Left lung (tissue), 10 donors: ENCODE results near the gene SLC23A1. TPM values are rescaled to one million over a fixed set of nuclear protein-coding genes. Genes with fewer than 3 reads are reported as not detected.

Experiments used
- ATAC-seq: fragments of 200-7000 bp; cut with Tn5 transposase; one replicate; pipeline ENCODE4 v1.9.1; 2020; ENCODE audit warnings: moderate library complexity
- DNase-seq, 4 donors: peaks; one replicate each; pipeline ENCODE4 v3.0.0-alpha.2; 2013 to 2020
- H3K27ac ChIP-seq, 2 donors: fragments of 200-600 bp; sonication (generic) in 1 of 2; one replicate each; pipeline versions ENCODE4 v1.5.0 to v1.8.0; 2020 to 2021
- H3K27me3 ChIP-seq, 2 donors: fragments of 200-600 bp; sonication (generic) in 1 of 2; one replicate each; pipeline versions ENCODE4 v1.5.0 to v1.8.0; 2020 to 2021
- H3K36me3 ChIP-seq, 2 donors: fragments of 200-600 bp; sonication (generic) in 1 of 2; one replicate each; pipeline versions ENCODE4 v1.5.0 to v1.8.0; 2020 to 2021
- H3K4me1 ChIP-seq, 2 donors: fragments of 200-600 bp; one replicate each; pipeline ENCODE4 v1.8.0; 2021
- H3K4me3 ChIP-seq, 2 donors: fragments of 200-600 bp; sonication (generic) in 1 of 2; one replicate each; pipeline versions ENCODE4 v1.5.0 to v1.8.0; 2020 to 2021; ENCODE audit warnings: mild to moderate bottlenecking in 1 of 2
- H3K9me3 ChIP-seq, 2 donors: fragments of 200-600 bp; sonication (generic) in 1 of 2; one replicate each; pipeline versions ENCODE4 v1.5.0 to v1.8.0; 2020 to 2021
- intact Hi-C, 2 donors: fragments of 100-400 bp; cut with DNase I; formaldehyde crosslinking; loops; one replicate each; pipeline versions ENCODE4 v1.11.2 to v1.14.2; 2022
- polyA plus RNA-seq, 6 donors: library from polyadenylated mRNA; unstranded; fragments of 120-200 nt; gene quantifications; one replicate each; pipeline ENCODE4 v1.2.1, GENCODE V29; 2013; ENCODE audit not compliant: insufficient read length in 6 of 6
- total RNA-seq, 2 donors: library from RNA; stranded (reverse); fragmentation: NEBNext Ultra II Directional; extraction: Animal tissue kit (Norgen Biotek cat#: 25700); gene quantifications; one replicate each; pipeline ENCODE4 v1.2.1, GENCODE V29; 2021
- TF ChIP-seq, protein P1 (sequence below), 2 donors: fragments of 200-600 bp; sonication (generic) in 1 of 2; IDR thresholded peaks; one replicate each; pipeline versions ENCODE4 v1.5.0 to v1.8.0; 2021; ENCODE audit warnings: antibody characterized with exemption in 2 of 2
- donor health status: DM: no; HTN: yes; CAD: no.
- donor health status: DM: no; HTN: no; CAD: no.

Gene SLC23A1
- total and polyA plus RNA-seq, 8 donors = 0.70 to 2.2 (median 1.5) TPM; not detected in 1

DNA sequence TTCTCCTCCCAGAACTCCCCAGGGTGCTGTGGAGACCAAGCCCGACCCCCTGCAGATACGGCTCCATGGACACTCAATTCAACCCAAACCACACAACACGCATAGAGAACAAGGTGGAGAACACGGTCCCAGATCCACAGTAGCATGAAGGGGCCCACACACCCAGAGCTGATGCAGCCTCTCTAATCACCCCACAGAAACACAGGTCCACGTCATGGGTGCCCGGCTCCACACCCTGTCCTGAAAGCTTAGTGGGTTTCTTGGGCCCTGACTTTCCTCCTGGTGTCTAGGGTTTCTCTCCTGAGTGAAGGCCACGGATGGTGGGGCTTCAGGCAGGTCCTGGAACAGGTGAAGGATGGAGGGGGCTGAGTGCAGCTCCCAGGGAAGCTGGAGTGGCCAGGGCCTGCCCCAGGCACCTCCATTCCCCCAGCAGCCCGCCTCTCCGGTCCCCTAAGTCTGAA lies 1.5 kb upstream of the SLC23A1 start:
- H3K27me3 ChIP-seq = no peaks in the 10 kb centered on the region
- H3K36me3 ChIP-seq = no peaks in the 10 kb centered on the region
- ATAC-seq = no peak
- DNase-seq = no peak
- intact Hi-C loops = no loop called here
- peaks cover 0 to 35% of the 10 kb centered on the region in 2 donors for H3K4me1 ChIP-seq
- H3K27ac ChIP-seq = peak overlapping the region; percentile 22 to 67
- H3K9me3 ChIP-seq = no peaks in the 10 kb centered on the region
- peak overlapping the region in 1 of 2 donors; percentile 32 for H3K4me3 ChIP-seq
- TF ChIP-seq, protein P1, sequence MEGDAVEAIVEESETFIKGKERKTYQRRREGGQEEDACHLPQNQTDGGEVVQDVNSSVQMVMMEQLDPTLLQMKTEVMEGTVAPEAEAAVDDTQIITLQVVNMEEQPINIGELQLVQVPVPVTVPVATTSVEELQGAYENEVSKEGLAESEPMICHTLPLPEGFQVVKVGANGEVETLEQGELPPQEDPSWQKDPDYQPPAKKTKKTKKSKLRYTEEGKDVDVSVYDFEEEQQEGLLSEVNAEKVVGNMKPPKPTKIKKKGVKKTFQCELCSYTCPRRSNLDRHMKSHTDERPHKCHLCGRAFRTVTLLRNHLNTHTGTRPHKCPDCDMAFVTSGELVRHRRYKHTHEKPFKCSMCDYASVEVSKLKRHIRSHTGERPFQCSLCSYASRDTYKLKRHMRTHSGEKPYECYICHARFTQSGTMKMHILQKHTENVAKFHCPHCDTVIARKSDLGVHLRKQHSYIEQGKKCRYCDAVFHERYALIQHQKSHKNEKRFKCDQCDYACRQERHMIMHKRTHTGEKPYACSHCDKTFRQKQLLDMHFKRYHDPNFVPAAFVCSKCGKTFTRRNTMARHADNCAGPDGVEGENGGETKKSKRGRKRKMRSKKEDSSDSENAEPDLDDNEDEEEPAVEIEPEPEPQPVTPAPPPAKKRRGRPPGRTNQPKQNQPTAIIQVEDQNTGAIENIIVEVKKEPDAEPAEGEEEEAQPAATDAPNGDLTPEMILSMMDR (IDR thresholded peaks at IDR 0.05) = no peak

DNA sequence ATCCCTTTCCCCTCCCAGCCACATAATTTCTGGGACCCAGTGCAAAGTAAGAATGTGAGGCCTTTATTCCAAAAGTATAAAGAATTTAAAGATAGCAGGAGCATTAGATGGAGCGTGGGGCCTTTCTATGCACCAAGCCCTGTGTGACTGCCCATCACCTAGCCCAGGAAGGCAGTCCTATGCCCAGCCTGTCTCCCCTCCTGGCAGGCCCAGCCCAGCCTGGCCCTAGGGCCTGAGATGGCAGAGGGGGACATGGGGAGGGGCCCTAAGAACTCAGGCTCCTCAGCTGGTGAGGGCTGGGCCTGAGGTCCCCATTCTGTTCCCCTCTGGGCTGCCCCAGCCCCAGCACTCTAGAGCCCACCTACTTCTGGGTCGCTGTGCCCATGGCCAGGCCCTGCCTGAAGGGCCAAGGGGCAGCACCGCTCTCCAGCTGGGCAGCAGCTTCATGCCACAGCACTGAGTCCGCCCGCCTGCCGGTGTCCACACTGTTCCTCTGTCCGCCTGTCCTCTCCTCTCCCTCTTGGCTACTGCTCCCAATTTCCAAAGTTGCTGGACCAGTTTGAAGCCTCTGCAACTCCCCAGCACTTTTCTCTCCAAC lies 995 bp upstream of the SLC23A1 start:
- intact Hi-C loops = no loop called here
- ATAC-seq = no peak
- no peak overlapping the region for H3K27ac ChIP-seq

DNA sequence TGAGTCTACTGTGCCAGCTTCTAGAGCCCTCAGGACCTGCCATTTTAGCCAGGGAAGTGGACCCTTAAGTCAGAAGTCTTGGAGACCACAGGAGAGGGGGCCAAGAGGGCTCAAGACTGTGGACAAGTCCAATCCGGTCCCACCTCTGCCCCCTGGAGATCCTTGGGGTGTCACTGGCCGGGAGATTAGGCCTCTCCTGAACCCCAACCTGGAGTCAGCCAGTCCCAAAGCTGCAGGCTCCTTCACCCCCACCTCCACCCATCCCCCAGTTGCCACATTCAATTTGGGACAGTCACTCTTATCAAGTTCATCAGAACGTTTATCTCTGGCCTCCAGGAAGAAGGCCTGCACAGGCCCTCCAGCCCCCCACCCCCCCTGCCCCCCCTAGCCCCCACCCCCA lies 290 bp downstream of the SLC23A1 start:
- Histone ChIP-seq H3K4me3 (no peak overlapping the region), H3K27ac (no peak overlapping the region), H3K4me1 (peaks cover 0 to 21% of the 10 kb centered on the region in 2 donors), H3K36me3 (peaks cover 0 to 3% of the 10 kb centered on the region in 2 donors), H3K9me3 (no peaks in the 10 kb centered on the region), H3K27me3 (no peaks in the 10 kb centered on the region)
- DNase-seq (no peak), ATAC-seq (no peak)
- intact Hi-C loops = no loop called here
- TF ChIP-seq, protein P1 (IDR thresholded peaks at IDR 0.05) = no peak

More for the DNA sequence above, 995 bp upstream of the SLC23A1 start:
- DNase-seq = peak in 1 of 4 donors; percentile 77
- Histone ChIP-seq H3K36me3 (no peaks in the 10 kb centered on the region), H3K9me3 (no peaks in the 10 kb centered on the region), H3K4me1 (peaks cover 0 to 33% of the 10 kb centered on the region in 2 donors), H3K27me3 (no peaks in the 10 kb centered on the region), H3K4me3 (no peak overlapping the region)
- TF ChIP-seq, protein P1 (IDR thresholded peaks at IDR 0.05) = no peak

DNA sequence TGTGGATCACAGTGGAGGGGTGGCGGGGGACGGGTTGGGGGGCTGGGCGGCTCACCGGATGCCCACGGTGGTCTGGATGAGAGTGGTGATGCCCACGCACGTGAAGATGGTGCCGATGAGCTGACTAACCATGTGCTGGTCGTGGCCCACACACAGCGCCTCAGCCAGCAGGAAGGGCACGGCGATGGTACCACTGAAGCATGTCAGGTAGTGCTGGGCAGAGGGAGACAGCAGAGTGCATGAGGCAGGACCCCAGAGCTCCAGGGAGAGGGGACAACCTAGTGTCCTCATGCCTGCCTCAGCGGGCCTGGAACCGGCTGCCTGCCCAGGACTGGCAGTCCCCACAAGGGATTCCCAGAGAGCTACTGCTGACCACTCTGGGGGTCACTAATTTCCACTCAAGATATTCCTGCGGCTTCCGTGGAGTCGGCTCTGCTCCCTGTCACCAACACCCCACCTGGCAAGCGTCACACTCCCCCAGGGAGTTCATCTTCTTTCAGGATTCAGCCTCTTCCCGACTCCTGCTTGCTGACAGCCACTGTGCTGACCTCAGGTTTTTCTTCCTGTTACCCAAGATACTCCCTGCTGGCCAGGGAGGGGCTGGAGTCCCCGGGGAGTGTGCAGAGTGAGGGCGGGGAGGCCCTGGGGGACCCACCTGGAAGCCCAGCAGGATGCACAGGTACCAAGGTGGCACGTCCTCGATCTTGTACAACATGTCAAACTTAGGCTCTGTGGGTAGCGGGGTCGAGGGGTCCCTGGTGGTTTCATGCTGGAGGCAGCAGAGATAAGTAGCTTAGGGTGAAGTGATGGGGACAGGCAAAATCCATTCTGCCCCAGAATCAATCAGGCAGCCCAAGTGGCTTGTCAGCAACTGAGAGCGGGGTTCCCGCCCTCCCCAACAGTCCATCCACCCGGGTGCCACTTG lies 998 bp downstream of the SLC23A1 start:
- DNase-seq (no peak), ATAC-seq (no peak)
- intact Hi-C loops = no loop called here
- no peaks in the 10 kb centered on the region for H3K9me3 ChIP-seq
- no peak overlapping the region for H3K27ac ChIP-seq
- no peak overlapping the region for H3K4me3 ChIP-seq
- no peaks in the 10 kb centered on the region for H3K27me3 ChIP-seq
- H3K4me1 ChIP-seq = peaks cover 0 to 21% of the 10 kb centered on the region in 2 donors
- TF ChIP-seq, protein P1 (IDR thresholded peaks at IDR 0.05) = no peak
- peaks cover 0 to 4% of the 10 kb centered on the region in 2 donors for H3K36me3 ChIP-seq
